HG02588 (cell line): Measurements from ENCODE around the gene EHD4.

Source experiments
- ATAC-seq: cut with Tn5 transposase; IDR thresholded peaks from one replicate; pipeline ENCODE4 v1.9.1; 2021; ENCODE audit warnings: mild to moderate bottlenecking, moderate library complexity; ENCODE audit not compliant: unreplicated experiment

Gene EHD4

DNA sequence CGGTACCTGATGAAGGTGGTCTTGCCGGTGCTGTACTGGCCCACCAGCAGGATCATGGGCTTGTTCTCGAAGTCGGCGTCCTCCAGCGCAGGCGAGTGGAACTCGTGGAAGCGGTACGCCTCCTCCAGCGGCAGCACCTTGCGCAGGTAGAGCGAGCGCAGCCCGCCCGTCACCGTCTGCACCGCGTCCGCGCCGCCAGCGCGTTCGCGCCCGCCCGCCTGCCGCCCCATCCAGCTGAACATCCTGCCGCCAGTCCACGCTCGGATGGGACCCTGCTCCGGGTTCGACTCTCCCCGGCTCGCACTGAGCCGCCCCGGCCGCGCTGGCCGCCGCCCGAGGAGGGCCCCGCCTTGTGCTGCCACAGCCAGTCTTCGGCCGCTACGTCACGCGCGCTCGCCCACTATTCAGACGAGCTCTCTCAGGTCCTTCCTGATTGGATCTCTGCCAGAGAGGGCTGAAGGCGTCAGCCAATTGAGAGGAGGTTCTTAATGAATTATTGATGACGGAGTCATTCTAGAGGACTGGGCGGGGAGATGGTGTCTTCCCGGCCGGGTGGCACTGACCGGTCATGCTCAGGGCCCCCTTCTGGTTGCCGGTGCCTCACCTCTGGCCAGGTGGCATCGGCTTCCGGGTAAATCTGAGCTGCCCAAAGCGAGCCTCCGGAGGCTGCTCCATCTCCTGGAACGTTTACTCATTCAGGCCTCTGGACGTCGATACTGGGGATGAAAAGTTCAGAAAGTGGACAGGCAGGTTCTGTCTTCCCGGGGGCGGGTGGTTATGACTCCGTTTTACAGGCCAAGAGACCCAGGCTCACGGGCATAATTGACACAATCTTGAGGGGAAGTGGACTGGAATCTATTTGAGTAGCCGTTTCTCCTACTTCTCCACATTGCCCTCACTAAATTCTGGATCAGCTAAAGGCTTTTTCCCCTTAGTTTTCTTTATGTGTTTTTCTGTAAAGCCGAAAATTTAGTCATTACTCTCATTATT, at the start of gene EHD4:
TSS of gene EHD4 (minus strand) at position 305 of the 990 bp plus-strand sequence. CDS start at position 242, 63 bp downstream.
- peak; percentile 80 for ATAC-seq

DNA sequence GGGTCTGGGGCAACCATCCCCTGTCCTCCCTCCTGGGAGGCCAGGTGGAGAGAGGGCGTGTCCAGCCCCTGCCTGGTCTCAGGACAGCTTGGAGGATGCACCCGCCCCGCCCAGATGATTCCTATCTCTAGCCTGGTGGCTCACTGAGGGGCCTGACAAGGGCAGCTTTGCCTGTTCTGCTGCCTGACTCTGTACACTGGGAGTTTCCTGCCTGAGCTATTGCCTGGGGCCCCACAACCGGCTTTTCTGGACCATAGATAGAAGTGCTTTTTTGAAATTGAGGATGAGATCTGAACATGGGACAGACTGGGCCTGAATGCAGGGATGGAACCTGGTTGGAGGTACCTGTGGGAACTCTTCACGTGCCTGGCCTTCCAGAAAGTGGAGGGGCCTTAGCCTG, 49.2 kb upstream of the EHD4 start:
- no peak for ATAC-seq

DNA sequence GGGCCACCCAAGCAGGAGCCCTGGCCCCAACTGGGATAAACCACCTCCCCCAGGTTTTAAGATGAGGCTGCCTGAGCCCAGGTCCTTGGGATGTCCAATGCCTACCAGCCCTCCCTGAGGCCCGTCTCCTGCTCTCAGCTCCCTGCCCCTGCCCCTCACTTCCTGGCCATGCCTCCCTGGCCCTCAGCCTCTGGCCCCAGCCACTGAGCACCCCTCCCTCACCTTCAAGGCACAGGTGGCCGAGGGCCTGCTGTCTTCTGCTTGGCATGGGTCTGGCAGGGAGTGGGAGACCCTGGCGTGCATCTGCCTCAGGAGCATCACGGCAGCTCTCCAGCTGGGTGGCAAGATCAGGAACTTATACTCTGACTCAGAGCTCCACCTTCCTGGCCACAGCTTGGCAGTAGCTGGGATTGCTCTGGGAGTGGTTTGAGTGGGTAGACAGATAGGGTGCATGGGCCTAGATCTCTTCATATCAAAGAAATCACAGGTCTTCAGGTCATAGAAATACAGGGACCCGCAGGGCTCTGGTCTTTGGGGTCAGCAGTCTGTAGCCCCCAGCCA, 48.4 kb upstream of the EHD4 start, which contains the start of gene PLA2G4E:
TSS of gene PLA2G4E (minus strand) at position 330 of the 561 bp plus-strand sequence. CDS start at position 318, 12 bp downstream.
- ATAC-seq = no peak

DNA sequence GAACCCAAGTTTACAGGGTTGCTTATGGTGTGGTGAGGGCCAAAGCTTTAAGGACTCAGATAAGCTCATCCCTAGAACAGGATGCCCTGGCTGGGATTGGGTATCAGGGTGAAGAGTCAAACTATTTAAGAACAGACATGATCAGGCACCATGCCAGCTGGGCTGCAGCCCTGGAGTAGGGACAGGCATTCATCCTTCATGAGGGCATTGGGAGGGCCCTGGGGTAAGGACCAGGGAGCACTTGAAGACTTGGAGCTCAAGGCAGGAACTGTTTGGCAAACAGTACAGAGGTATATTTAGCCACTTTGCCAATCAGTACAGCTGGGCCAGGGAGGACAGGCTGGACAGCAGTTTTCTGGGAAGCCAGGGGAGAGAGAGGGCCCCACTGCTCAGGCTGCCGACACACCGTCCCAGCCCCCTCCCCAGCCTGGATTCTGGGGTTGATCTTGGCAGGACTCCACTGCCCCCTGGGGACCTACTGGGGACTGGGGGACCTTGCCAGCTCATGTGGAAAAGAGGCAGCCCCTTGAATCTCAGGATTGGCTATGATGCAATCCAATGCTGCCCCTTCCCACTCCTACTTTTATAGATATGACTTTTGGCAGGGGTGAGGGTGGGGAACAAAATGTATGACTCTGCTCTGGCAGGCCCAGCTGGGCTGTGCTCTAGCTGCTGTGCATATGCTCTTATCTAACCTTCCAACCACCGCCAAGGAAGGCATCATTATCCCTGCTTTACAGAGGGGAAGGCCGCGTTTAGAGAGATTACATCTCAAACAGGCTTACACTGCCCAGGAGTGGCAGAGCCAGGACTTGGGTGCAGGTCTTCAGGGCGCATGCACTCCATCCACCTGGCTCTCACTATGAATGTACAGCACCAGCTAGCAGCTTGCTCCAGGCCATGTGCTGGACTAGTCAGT, 46.2 kb upstream of the EHD4 start:
- ATAC-seq = no peak

DNA sequence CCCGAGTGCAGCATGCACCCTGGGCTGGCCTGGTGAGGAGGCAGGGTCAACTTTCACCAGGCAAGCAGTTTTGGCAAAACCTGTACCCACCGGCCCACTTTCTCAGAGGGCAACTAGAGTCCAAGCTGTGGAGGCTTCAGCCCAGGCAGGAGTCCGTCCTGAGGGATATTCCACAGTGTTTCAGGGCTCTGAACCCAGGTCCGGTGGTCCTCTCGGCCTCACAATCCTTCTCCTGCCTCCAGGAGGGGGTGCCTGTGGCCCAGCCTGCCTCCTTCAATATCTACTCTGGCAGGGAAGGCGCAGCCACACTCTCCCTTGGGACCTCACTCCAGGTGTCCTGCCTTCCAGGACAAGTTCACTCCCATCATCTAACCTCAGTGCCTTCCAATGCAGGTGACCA, 44.6 kb upstream of the EHD4 start:
- ATAC-seq = no peak

DNA sequence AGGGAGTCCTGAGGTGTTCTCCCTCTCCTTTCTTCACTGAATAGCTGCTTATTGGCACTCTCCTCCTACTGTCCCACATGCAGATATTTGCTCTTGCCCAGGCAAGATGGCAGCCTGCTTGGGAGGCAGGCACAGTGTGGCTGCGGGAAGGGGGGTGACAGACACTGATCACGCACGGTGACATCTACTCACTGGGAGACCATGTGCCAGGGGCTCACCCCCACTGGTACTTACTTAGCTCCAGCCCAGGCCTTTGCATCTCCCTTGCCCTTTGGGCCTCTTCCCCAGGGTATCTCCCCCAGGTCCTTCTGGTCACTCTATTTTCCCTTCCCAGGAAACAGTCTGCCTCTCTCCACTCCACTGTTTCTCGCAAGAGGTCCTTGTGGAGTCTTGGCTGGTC, 42.0 kb upstream of the EHD4 start:
- ATAC-seq = no peak

DNA sequence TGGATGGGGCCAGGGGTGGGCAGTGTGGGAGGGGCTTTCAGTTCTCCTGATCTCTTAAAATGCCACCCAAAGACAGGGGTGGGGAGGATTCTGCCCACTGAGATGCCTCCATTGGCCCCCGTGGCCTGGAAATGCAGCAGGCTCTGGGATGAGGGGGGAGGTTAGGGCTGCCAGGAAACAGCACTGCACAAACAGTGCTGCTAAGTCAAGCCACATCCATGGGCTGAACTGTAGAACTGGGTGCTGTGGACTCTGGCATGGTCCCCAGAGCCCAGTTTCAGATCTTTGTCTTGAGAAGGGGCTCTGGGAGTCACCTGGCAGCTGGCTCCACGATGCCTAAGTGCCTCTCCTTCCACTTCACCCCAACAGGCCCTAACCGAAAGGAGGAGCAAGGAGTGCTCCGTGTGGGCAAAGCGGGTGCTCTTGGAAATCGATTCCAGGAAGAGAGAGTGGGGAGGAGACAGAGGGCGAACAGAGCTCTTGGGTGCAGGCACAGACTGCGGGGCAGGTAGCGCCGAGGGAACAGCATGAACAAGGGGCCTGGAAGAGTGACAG, 40.6 kb upstream of the EHD4 start:
- ATAC-seq = no peak

DNA sequence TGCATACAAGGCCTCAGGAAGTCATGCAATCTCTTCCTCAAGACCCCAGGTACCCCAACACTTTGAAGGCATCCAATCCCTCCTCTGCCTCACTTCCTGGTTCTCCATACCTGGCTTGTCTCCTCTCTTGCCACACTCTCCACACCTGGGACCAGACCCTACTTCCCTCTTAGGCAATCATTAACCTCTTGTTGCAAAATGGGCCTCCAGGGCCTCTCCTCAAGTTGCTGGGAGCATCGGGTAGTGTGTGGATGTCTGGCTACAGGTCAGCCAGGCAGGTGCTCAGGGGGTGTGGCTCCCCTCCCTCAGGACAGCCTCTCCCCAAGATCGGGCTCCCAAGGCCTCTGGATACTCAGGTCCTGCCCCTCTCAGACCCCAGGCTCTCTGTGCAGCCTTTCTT, 39.9 kb upstream of the EHD4 start:
- ATAC-seq = no peak

DNA sequence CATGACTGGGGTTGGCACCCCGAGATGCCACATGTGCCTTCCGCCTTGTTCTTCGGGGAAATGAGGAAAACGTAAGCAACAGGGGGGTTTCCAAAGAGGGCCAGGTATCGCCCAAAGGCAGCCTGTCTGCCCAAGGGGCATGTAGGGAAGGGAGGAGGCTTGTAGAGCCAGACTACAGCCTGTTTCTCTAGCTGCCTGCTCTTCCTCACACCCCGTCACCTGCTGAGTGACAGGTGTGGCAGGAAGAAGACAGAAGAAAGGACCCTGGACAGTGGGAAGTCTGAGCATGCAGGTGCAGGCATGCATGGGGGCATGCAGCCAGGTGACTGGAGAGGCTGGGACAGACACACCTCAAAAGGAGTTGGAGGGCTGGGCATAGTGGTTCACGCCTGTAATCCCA, 38.7 kb upstream of the EHD4 start:
- ATAC-seq = no peak

DNA sequence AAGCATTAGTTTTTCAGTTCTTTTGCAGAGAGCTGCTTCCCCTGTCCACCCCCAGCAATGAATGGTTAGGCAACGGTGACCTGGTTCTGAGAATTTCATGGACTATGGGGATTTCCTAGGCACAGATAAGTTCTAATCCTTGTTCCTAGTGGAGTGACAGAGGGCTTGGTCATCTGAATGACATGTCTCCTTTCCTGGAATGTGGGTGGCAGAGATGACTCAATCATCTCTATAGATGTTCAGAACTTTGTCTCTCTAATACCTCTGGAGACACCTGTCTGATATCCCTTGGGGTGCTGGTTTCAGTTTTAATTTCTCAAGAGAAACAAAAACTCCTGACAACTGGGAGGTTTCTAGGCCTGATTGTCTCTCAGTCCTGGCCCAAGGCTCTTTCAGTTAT, 38.1 kb upstream of the EHD4 start:
- ATAC-seq = no peak

DNA sequence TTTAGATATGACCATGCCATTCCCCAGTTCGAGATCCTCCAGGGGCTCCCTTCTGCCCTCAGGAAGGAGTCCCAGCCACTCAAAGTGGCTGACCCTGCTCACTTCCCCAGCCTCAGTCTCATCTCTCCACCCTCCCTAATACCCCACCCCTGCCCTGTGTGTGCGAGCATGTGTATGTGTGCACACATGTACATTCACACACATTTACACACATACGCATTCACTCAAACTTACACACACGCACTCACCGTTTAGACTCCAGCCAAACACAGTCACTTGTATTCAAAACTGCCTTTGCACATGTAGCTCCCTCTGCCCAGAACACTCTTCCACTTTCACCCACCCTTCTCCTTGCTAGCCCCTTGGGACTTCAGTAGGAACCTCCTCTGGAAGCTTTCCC, 37.1 kb upstream of the EHD4 start:
- ATAC-seq = no peak

DNA sequence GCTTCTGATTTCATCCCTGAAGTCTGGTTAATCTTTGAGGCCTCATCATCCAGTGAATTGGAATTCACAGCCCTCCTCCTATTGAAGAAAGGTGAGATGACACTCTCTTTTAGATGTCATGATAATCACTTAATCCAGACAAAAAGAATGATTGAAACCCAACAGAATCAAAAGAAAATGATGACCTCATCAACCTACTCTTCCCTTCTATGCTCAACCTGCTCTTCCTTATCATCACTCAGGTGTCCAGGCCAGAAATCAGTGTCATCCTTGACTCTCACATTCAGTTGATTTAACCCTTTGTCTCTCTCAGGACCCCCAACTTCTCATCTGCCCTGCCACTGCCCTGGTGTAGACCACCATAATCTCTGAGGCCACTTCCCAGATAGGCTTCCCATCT, 36.7 kb upstream of the EHD4 start:
- no peak for ATAC-seq

DNA sequence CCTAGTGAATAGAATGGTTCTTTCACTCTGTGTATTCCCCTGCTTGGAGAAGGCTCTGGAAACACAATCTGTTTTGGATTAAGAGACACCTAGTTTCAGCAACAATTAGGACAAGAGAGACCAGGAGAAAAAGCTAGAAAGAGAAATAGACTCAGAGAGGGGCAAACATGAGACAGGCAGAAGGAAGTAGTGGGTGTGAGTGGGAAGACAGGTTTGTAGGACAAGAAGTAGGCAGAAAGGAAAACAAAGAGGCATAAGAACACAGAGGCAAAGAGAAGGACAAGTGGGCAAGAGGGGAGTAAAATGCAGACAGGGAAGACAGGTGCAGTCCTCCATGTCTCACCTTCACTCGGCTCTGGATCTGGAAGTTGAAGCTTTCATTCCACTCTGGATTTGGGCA, 35.0 kb upstream of the EHD4 start:
- no peak for ATAC-seq

DNA sequence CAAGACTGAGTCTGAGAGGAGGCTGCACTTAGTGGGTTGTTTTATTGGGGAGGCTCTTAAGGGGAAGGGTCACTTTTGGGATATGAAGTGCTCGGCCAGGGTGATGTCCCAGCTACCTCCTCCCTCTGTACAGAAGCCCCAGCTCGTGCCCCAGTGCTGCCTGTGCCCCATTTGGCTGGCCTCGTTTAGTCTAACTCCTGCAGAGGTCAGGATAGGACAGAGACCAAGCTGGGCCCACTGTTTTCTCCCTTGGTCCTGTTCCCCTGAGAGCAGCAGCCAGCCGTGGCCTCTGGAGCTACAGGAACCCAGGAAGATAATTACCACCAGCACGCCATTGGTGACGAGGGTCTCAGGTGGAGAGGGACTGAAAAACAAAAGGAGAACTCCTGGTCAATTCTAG, 30.0 kb upstream of the EHD4 start:
- ATAC-seq = no peak

DNA sequence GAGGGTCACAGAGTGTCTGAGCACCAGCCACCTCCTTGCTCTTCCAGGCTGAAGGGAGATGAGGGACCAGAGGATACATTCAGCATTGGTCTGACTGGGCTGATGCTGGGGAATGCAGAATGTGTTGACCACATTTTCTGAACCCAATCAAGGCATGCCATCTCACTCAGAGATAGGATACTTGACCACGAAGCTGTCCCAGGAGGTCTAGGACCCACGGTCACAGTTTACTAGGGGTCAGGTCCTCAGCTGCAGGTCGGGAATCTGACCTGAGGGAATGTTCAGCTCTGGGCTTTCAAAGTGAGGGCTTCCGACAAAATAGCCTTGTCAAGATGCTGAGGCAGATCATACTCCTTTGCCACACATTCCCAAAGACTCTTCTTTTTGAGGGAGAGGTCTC, 28.9 kb upstream of the EHD4 start:
- ATAC-seq = no peak

DNA sequence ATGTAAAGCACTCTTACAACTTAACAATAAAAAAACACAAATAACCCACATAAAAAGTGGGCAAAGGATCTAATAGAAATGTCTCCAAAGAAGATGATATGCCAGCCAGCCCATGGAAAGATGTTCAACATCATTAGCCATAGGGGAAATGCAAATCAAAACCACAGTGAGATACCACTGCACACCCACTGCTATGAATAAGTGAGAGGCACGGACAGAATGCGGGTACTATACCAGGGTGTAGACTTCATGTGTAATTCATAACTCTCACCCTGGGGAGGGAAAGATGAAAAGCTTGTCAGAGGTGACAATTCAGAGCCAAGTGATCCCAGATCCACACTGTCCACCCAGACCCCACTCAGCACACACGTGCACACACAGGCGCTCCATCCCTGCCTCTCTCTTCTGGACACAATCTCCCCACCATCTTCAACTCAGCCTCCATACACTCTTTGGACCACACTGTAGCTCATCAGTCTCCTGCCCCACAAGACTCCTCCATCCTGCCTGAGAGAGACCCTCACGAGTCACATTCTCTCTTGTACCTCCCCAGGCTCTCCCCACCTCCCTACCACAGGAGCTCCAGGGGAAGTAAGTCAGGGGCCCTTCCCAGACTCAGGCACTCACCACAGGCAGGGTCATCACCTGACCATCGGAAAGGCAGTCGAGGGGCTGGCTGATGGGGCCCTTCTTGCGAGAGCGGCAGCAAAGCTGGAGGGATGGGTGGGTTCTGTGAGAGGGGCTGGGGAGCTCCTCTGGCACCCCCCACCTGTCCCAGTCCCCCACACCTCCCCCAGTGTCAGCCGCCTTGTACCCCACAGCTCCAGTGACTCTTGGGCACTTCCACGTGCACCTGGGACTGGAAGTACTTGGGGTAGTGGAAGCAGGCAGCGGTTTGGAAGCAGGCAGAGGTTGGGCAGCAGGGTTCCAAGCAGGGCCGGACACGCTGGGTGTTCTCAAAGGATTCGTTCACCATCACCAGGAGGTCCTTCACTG, 27.2 kb upstream of the EHD4 start:
- no peak for ATAC-seq

DNA sequence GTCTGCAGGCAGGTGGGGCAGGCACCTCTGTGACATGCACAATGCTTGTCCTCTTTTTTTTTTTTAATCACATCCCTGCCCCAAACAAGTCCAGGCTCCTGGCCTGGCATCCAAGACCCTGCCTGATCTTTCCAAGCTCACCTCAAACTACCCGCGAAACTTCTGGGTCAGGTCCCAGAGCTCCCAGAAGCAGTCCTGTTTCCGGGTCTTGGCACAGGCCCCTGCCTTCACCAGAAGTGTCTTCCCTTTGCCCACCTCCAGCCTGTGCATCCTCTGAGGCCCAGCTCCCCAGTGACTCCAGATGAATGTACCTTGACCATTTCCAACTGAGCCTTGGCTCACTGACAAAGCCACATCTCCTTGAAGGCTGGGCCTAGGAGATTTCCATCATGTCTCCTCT, 25.5 kb upstream of the EHD4 start:
- ATAC-seq = no peak

DNA sequence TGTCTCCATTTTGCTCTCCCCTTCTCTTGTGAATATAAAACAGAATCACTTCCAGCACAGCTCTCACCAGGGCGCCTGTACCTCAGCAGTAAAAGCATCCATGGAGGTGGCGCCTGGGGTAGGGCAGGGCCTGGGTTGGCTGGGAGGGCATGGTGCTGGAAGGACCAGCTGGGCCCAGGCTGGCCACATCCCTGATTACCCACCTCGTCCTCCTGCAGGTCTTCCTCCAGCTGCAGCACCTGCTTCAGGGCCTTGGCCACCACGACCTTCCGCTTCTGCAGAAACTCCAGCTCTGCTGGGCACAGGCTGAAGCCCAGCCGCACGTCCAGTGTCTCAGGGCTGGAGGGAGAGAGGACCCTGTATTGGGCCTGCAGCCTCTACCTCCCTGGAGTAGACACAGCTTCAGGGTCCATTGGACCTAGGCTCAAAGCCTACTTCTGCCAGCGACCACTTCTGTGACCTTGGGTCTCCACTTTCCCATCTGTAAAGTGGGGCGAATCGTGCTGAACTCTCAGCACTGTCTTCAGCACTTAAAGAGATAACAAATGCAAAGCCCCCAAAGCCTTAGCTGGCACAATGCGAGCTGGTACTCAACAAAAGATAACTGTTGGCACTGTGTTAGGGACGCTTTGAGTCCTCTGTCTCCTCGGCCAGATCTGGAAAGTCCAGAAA, 24.7 kb upstream of the EHD4 start:
- ATAC-seq = no peak

DNA sequence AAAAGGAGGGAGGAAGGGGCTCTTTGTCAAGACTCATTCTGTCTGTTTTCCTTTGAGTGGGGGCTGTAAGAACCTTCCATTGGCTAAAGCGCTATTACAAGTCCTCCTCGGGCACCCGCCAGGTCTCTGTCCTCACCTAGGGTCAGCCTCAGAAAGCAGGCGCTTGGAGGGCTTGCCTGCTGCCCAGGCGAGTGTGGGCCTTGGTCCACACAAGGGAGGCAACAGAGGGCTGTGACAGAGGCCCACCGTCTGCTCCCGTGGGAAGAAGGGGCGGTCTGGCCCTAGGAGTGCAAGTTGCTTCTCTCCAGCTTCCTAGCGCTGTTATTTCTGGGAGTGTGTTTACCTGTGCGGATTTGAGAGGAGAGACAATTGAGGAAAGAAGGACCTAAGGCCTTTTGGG, 24.0 kb upstream of the EHD4 start:
- ATAC-seq = no peak
